Activated effector memory CD4-positive, alpha-beta T cell treated with Interleukin-2 at 50 U/mL for 16 hours (primary cell): ENCODE measurements around the gene ITGA11.

Source experiments
- DNase-seq: peaks from one replicate; pipeline ENCODE4 v3.0.0-alpha.2; 2020

The ITGA11 gene

GRCh38 chr15:68374168-68374745 lies 57.7 kb downstream of the ITGA11 start:
- DNase-seq, result no peak

GRCh38 chr15:68373028-68373427 lies 58.9 kb downstream of the ITGA11 start:
- DNase-seq, result no peak

- DNase-seq, result no peak
Measured at GRCh38 chr15:68372291-68372811, 59.6 kb downstream of the ITGA11 start.

- DNase-seq, result no peak
Measured at GRCh38 chr15:68371851-68372250, 60.1 kb downstream of the ITGA11 start.

- no peak for DNase-seq
Measured at GRCh38 chr15:68371160-68371559, 60.8 kb downstream of the ITGA11 start.

GRCh38 chr15:68370768-68371151 lies 61.2 kb downstream of the ITGA11 start:
- DNase-seq, result no peak

- DNase-seq, result no peak
Measured at GRCh38 chr15:68369931-68370767, 61.8 kb downstream of the ITGA11 start.

- no peak for DNase-seq
Measured at GRCh38 chr15:68368731-68369435, 63.1 kb downstream of the ITGA11 start.

GRCh38 chr15:68367992-68368391 lies 64.0 kb downstream of the ITGA11 start:
- DNase-seq, result no peak

- DNase-seq, result no peak
Measured at GRCh38 chr15:68367226-68367625, 64.7 kb downstream of the ITGA11 start.

GRCh38 chr15:68366314-68366713 lies 65.6 kb downstream of the ITGA11 start:
- DNase-seq, result no peak

- no peak for DNase-seq
Measured at GRCh38 chr15:68365770-68366169, 66.2 kb downstream of the ITGA11 start.

GRCh38 chr15:68365140-68365745 lies 66.7 kb downstream of the ITGA11 start:
- no peak for DNase-seq

- no peak for DNase-seq
Measured at GRCh38 chr15:68364660-68365035, 67.3 kb downstream of the ITGA11 start.

GRCh38 chr15:68364028-68364659 lies 67.8 kb downstream of the ITGA11 start:
- no peak for DNase-seq

- no peak for DNase-seq
Measured at GRCh38 chr15:68363353-68363752, 68.6 kb downstream of the ITGA11 start.

GRCh38 chr15:68362537-68363126 lies 69.3 kb downstream of the ITGA11 start:
- DNase-seq, result no peak

- no peak for DNase-seq
Measured at GRCh38 chr15:68360721-68361120, 71.2 kb downstream of the ITGA11 start.

GRCh38 chr15:68356778-68357177 lies 75.2 kb downstream of the ITGA11 start:
- DNase-seq, result no peak

GRCh38 chr15:68354923-68355322 lies 77.0 kb downstream of the ITGA11 start:
- DNase-seq, result no peak

GRCh38 chr15:68354268-68354667 lies 77.7 kb downstream of the ITGA11 start:
- no peak for DNase-seq

GRCh38 chr15:68353421-68354135 lies 78.4 kb downstream of the ITGA11 start:
- no peak for DNase-seq
